ENCODE data around the gene MBD3L2B.

The MBD3L2B gene

DNA sequence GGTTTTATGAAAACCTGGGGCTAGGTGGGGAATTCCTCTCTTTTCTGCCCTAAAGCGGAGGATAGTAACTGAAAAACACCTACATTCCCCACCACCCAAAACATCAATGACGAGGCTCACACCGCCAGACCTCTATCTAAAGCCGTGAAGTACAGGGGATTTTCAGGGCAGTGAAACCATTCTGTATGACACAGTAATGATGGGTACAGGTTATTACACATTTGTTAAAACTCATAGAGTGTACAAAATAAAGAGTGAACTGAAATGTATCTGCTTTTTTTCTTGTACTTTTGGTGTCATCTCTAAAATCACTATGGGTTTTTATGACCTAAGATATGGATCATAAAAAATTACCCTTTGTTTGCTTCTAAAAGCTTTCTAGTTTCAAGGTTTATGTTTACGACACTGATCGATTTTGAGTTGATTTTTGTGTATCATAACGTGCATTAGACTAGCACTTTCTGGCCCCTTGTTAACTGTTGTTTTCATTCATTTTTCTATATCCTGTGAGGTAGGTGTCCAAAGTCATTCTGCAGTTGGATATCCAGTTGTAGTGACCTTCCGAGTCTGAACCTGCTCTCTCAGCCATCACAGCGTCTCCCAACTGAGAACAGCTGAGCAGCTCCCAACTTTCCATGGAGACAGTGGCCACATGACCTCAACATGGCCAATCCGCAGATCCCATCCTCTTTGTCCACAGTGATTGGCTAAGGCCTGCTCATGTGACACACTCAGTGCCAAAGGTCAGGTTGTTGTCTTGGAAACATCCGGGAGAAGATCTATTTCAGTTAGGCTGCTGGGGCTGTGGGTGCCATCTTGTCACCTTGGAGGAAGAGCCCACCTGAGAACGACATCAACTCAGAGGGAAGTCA is 10.3 kb downstream of the MBD3L2B start:
- DNase-seq = no peak

DNA sequence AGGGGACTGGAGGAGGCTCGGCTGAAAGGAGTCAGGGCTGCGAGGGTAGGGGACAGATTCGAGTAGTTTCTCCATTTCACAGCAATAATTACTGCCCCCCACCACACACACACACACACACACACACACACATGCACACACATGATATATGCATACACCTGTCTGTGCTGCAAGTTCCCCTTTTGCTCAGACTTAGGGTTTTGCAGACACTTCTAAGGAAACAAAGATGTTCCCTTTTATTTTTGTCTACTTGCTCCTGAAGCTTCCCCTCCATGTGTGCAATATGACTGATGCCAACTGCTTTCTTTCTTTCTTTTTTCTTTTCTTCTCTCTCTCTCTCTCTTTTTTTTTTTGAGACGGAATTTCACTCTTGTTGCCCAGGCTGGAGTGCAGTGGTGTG is 13.4 kb downstream of the MBD3L2B start:
- no peak for DNase-seq

DNA sequence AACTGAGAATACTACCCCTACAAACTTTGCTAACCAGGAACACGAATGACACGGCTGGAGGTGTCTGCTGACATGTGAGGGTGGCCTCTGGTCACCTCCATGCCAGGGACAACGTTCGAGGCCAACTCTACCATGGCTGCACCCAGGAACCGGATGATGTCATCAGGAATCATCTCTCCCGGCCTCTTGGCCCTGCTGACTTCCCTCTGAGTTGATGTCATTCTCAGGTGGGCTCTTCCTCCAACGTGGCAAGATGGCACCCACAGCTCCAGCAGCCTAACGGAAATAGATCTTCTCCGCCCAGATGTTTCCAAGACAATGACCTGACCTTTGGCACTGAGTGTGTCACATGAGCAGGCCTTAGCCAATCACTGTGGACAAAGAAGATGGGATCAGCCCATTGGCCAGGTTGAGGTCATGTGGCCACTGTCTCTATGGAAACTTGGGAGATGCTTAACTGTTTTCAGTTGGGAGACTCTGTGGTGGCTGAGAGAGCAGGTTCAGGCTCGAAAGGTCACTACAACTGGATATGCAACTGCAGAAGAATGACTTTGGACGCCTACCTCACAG is 15.0 kb downstream of the MBD3L2B start:
- no peak for DNase-seq

DNA sequence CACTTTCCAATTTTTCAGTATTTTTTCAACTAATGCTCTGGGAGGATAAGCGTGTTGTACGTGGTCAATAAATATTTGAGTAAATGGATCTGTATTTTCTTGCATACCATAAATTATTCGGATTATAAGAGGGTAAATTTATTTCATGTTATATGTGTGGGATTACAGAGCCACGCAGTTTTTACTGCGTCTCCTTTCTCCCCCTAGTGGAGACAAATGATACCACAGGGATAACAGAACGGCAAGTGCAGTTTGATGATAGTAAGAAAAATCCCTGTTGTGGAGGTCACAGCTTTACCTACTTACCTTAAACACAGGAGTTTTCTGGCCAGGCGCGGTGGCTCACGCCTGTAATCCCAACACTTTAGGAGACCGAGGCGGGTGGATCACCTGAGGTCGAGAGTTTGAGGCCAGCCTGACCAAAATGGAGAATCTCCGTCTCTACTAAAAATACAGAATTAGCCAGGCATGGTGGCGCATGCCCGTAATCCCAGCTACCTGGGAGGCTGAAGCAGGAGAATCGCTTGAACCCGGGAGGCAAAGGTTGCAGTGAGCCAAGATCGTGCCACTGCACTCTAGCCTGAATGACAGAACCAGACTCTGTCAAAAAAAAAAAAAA is 16.8 kb downstream of the MBD3L2B start:
- no peak for DNase-seq

DNA sequence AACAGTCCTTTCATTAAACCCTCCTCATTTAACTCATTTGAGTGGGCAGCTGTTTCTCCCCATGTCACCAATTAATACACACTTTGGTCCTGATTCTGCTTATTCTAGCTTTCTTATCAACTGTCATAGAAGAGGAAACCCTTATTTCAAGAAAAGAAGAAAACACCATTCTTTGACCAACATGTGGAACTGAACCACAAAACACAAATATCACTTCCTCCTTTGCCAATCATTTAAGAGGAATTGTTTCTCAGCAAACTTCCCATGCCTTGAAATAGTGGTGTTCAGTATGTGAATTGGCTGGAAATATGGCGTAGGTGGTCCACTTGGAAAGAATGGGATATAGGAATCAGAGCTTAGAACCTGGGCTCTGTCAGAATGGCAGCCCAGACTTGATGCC is 20.4 kb downstream of the MBD3L2B start:
- no peak for DNase-seq

DNA sequence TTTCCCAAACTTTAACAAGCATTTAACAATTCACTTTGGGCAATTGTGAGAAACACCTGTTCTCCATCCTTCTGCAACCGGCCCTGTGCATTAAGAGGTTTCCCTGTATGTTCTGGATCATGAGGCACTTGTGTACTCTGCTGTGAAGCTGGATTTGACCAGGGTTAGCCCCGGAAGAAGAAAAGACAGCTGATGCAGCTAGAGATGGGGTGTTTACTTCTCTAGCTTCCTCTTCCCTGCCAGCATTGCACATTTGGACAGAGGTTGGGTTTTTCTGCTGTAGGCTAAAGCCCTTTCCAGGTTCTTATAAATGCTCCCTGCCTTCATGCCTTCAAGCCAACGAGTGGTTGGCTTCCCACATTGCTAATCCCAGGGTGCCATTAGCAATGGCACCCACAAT is 20.9 kb downstream of the MBD3L2B start:
- DNase-seq = no peak

DNA sequence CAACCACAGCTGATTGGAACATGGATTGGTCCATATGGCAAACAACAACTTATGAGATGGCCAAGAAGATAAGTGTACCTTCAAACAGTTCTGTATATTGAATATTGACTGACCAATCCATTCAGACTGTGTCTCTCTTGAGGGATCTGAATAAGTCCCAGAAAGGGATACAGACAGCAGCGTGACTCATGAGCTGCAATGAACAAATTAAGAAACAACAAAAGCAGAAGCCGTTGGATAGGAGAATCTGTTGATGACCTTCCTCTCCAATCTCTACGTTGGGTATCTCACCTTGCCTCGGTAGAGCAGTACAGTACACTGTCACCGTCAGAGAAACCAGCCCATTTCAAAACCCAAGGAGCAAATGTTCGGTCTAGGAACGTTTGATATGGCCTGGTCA is 21.3 kb downstream of the MBD3L2B start:
- no peak for DNase-seq

DNA sequence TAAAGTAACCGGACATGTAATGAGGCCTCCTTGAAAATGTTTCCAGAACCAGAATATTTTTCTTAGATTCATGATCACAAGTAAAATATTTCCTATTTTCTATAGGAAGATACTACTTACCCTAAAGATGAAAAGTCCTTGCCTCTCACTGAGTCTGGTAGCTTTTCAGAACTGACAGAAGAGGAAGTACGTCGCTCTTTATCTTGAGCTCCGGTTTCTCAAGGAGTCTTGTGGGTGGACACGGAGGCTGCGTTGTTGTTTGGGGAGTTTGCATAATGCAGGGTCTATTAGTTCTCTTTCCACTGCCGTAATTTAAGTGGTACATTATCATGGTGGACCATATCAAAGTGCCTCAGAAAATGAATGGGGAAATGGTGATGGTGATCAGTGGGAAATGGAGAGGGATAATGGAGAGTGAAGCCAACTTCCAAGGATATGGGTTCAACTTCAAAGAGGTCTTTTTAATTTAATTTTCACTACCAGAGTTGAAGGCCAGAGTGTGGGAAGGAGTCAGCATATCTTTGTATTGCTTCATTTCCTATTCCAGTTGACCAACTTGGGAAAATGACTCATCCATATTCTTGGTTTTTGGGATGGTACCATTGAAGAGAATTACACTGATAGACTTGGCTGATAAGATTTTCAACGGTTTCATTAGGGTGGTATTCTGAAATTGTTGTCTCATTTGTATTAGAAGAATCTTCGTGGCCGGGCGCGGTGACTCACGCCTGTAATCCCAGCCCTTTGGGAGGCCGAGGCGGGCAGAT is 23.4 kb downstream of the MBD3L2B start:
- DNase-seq = no peak

DNA sequence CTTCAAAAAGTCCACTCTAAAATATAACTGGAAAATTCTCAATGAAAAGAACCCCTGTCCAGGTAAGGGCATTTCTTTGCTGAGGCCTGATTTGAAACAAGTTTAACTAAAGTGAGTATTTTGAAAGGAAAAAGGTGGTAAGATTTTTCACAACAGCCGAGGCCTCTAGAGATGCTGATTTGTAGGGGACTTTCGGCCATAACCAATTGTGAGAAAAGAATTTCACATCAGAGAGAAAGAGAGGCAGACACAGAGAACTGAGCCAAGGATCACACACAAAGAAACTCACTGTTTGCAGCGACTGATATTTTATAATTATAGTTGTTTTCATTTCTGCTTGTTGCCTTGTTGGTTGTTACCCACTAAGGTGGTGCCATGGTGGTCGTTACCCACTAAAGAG is 24.4 kb downstream of the MBD3L2B start:
- no peak for DNase-seq

DNA sequence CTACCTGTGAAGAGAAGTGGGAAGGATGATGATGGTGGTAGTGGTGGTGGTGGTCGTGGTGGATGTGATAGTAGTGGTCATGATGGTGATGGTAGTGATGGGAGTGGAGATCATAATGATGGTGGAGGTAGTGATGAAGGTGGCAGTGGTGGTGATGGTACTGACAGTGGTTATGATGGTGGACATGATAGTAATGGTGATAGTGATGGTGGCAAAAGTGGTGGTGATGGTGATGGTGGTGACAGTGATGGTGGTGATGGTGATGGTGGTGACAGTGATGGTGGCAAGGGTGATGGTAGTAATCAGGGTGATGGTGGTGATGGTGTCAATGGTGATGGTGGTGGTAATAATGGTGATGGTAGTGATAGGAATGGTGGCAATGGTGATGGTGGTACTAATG is 26.2 kb downstream of the MBD3L2B start:
- no peak for DNase-seq

DNA sequence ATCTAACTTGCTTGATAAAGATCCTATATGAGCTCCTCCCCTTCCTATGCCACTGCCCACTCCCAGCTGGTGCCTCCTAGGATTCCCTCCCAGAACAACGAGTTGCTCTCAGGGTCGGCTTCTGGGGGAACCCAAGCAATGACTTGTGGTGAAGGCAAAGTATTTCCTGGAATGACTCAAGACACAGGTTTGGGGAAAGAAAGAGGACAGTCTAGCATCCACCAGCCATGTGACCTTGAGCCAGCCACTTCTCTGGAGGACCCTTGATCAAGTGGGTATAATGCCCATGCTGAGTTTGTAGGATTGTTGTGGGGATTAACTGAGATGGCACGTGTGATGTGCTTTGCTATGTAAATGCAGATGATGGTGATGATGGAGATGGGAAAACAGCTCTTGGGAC is 33.0 kb downstream of the MBD3L2B start:
- DNase-seq = no peak

DNA sequence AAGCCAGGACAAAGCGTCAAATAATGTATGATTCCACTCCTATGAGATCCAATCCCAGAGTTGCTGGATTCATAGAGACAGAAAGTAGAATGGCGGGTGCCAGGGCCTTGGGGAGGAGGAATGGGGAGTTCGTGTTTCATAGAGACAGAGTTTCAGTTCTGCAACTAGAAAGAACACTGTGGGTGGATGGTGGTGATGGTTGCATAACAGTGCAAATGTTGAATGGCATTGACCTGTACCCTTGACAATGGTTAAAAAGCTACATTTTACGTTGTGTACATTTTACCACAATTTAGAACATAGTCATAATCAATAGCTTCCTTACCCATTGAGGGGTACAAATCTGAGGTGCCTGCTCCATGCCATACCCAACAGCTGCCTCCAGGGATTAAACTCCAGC is 33.4 kb downstream of the MBD3L2B start:
- DNase-seq = no peak

DNA sequence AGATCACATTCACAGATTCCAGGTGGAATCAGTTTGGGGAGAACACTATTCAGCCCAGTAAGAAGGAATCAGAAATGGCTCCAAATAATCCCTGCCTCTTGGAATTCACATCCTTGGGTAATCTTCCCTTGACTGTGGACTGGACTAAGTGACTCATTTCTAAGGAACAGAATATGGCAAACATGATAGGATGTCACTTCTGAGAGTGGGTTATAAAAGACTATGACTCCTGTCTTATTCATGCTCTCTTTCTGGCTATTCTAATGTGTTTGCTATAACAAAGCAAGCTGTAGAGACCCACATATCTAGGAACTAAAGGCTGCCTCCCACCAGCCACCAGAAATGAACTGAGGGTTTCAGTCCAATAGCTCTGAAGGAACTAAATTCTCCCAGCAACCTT is 37.8 kb downstream of the MBD3L2B start:
- no peak for DNase-seq

DNA sequence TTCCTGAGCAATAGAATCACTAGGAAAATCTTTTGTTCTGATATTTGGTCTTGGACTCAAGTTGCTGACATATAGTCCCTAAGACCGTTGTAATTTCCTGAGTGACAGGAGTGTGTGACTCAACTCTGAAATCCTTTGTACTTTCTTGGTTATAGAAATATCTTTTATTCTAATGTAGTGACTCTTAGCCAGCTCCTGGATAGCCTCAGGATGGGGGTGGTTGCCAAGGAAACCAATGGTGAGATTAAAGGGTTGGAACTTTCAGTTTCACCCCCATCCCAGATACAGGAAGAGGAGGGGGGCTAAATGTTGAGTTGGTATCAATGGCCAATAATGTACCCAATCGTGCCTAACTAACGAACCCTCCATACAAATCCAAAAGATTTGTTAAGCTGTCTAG is 41.8 kb downstream of the MBD3L2B start:
- DNase-seq = no peak

DNA sequence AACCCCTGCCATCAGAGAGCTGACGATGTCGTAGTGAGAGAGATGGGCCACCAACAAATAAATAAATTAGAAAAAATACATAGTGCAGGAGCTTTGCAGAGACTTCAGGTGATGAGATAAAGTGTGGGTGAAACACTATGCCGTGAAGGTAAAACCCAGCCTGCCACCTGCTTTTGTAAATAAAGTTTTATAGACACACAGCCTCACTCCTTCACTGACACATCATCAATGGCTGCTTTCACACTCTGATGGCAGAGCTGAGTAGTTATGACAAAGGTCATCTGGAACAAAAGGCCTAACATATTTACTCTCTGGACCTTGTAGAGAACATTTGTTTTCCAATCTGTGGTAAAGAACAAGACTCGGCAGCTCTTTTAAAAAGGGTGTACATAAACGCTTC is 45.0 kb downstream of the MBD3L2B start:
- no peak for DNase-seq

DNA sequence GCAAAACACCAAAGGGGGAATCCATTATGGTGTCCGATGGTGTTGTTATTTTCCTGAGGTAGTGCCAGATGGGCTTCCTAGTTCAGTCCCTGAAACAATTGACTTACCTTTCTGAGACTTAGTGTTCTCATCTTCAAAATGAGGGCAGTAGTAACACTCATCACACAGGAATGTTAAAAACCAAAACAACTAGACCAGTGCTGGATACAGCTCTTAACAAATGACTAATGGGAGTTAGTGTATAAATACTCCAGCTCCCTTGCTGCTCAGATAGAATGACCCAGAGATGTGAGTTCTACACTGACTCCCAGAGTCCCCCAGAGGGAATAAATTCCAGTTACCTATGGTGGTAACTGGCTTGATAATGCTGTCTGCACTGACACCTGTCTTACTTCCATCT is 49.9 kb downstream of the MBD3L2B start:
- DNase-seq = no peak

DNA sequence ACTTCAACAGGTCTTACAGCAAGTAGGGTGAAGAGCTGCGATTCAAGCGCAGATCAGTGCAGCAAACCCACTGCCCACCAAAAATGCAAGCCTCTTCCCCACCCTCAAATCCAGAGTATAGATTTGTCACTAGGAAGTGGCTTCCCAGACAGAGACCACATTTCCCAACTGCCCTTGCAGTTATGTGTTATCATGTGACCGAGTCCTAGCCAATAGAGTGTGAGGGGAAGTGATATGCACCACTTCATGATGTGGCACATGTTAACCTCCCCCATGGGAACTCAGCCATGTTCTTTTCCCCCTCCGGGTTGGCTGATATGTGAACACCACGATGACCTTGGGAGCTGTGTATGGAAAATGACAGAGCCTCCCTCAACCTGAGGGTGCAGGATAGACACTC is 50.8 kb downstream of the MBD3L2B start:
- DNase-seq = no peak

DNA sequence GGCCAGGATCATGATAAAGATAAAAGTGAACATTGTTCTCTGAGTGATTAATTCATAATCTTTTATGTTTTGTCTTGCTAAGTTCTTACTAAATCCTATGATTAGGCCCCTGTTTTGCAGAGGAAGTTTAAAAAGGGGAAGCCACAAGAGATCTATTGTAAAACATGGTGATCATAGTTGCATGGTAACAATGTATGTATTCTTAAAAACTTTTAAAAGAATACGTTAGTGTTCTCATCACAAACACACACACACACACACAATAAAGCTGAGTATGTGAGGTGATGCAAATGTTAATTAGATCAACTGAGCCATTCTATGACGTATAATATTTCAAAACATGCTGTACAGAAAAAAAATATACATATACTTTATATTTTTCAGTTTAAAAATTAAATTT is 51.2 kb downstream of the MBD3L2B start:
- DNase-seq = no peak

DNA sequence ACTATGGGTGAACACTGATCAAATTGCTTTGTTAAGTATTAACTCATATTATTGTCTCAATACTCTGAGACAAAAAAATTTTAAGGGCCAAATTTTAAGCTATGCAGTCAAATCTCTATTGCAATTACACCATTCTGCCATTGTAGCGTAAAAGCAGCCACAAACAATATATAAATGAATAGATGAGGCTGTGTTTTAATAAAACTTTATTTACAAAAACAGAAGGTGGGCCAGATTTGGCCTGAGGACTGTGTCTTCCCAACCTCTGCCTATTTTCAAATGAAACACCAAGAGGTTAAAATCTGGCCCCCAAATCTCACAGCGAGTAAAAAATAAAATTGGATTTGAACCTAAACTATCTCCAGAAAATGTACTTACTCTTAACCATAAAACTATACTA is 51.7 kb downstream of the MBD3L2B start:
- DNase-seq = no peak

Data from fibroblast of skin of back (primary cell).